ENCODE measurements around the gene AAMP. TPM values are rescaled to one million over a fixed set of nuclear protein-coding genes. Genes with fewer than 3 reads are reported as not detected.

AAMP gene
- total and polyA plus RNA-seq, 2 donors (not counting 3 experiments of a cell fraction or from before 2014, with no cell fraction given): 69.3 to 84.4 TPM

GRCh38 chr2:218306184-218306920, 36.4 kb upstream of the AAMP start:
- intact Hi-C loops (cut with micrococcal nuclease): no loop called here
- no peak for FAIRE-seq

More at GRCh38 chr2:218306184-218306920, 36.4 kb upstream of the AAMP start:
- CTCF ChIA-PET: interaction anchor here (1.3 to 3.8 kb wide), 3 partner anchors 16 to 90 kb away, joined by 3 to 15 read pairs (median 13); partner anchors contain the start of gene CATIP
- Histone ChIP-seq H3K4me3 (replicated peaks in 1 of 3; ENCODE audit: insufficient read depth in 1 of 3, low read depth in 1 of 3, low read length in 3 of 3) (no peak overlapping the region), H2AFZ (ENCODE audit: low read depth, low read length) (no peak overlapping the region), H3K9ac (replicated peaks; ENCODE audit: extremely low read depth, insufficient read depth, low read length) (no peak overlapping the region), H3K4me2 (ENCODE audit: insufficient read depth, low read length) (no peak overlapping the region), H4K20me1 (replicated peaks; ENCODE audit: control insufficient read depth, extremely low read depth, insufficient read depth, low read length) (no peaks in the 10 kb centered on the region), H3K27me3 (ENCODE audit: control insufficient read depth in 2 of 2, insufficient read depth in 2 of 2, low read length in 2 of 2) (no peaks in the 10 kb centered on the region), H3K9me1 (replicated peaks; ENCODE audit: control insufficient read depth, extremely low read depth, insufficient read depth, low read length) (no peaks in the 10 kb centered on the region), H3K79me2 (ENCODE audit: control insufficient read depth, insufficient read depth, low read length) (no peaks in the 10 kb centered on the region), H3K9me3 (replicated peaks; ENCODE audit: control insufficient read depth, insufficient read depth, low read length) (no peaks in the 10 kb centered on the region), H3K4me1 (ENCODE audit: control insufficient read depth, extremely low read depth, insufficient read depth, low read length) (no peaks in the 10 kb centered on the region), H3K36me3 (ENCODE audit: control insufficient read depth in 2 of 2, extremely low read depth in 1 of 2, insufficient read depth in 2 of 2, low read length in 2 of 2) (no peaks in the 10 kb centered on the region), H3K27ac (ENCODE audit: insufficient read depth, low read depth, low read length) (no peak overlapping the region)
- BruUV-seq (replicated peaks): no TSS peak
- POLR2A ChIA-PET: interaction anchor here (1.6 kb wide), 1 partner anchor 17 kb away, joined by 4 read pairs; no protein-coding TSS in a partner anchor
- TF ChIP-seq, protein P1, sequence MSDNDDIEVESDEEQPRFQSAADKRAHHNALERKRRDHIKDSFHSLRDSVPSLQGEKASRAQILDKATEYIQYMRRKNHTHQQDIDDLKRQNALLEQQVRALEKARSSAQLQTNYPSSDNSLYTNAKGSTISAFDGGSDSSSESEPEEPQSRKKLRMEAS (IDR thresholded peaks at IDR 0.05; ENCODE audit: insufficient read depth, insufficient read length): no peak
- TF ChIP-seq GATA2 (IDR thresholded peaks at IDR 0.05; ENCODE audit: insufficient read depth, insufficient read length, low read depth, low read length): no peak
- no peak for TF ChIP-seq JUN (IDR thresholded peaks at IDR 0.05; ENCODE audit: borderline replicate concordance, insufficient read depth, insufficient read length, low read depth)
- TF ChIP-seq CTCF (IDR thresholded peaks at IDR 0.05; ENCODE audit: extremely low read depth in 1 of 2, insufficient read depth in 1 of 2, low read depth in 1 of 2, low read length in 2 of 2): no peak
- no peak for TF ChIP-seq EZH2 (IDR thresholded peaks at IDR 0.05; ENCODE audit: borderline replicate concordance, low read depth, low read length, severe bottlenecking)
- no peak for TF ChIP-seq MYC (IDR thresholded peaks at IDR 0.05; ENCODE audit: low read depth, low read length)
- TF ChIP-seq FOS (IDR thresholded peaks at IDR 0.05; ENCODE audit: borderline replicate concordance, insufficient read depth, low read length): no peak
- no peak for TF ChIP-seq POLR2AphosphoS5 (IDR thresholded peaks at IDR 0.05; ENCODE audit: insufficient read depth, low read depth, low read length)
- no peak for TF ChIP-seq POLR2A (IDR thresholded peaks at IDR 0.05; ENCODE audit: low read depth, low read length)
- DNase-seq (ENCODE audit: low read depth, low spot score): no peak
- dilution Hi-C loops (cut with MboI; ENCODE audit: extremely low pct_ligation_motif_present, low sequenced_read_pairs): no loop called here

Data from endothelial cell of umbilical vein (primary cell).